Bronchial epithelial cell (primary cell): ENCODE measurements around the gene IL21. TPM values are rescaled to one million over a fixed set of nuclear protein-coding genes. Genes with fewer than 3 reads are reported as not detected.
"Not testable (repeated sequence)": the region's sequence is repeated elsewhere in the genome, so short reads cannot be mapped to it uniquely, and the experiment has no call there.

Experiments
- DNase-seq: peaks from one replicate; pipeline ENCODE4 v3.0.0-alpha.2; 2010; ENCODE audit warnings: low read depth
- FAIRE-seq: peaks from 2 replicates; lab custom pipeline; 2011; peaks lifted over from hg19 to GRCh38; lab: Jason Lieb, UNC
- H3K27me3 ChIP-seq: 2 replicates; pipeline ENCODE4 v1.5.1; 2011; ENCODE audit warnings: low read length; ENCODE audit not compliant: control insufficient read depth, insufficient read depth
- H3K36me3 ChIP-seq: 2 replicates; pipeline ENCODE4 v1.5.1; 2011; ENCODE audit warnings: low read length; ENCODE audit not compliant: control insufficient read depth, insufficient read depth
- H3K4me3 ChIP-seq: 2 replicates; pipeline ENCODE4 v1.5.1; 2011; ENCODE audit warnings: mild to moderate bottlenecking, low read depth, low read length, control low read depth
- CTCF ChIP-seq: IDR thresholded peaks from 2 replicates; pipeline ENCODE4 v1.5.1; 2011; ENCODE audit warnings: mild to moderate bottlenecking, moderate library complexity, low read length, control low read depth, inconsistent platforms; ENCODE audit not compliant: insufficient read depth, severe bottlenecking
- total RNA-seq: library from RNA; depleted of rRNA; stranded (reverse); fragments of >200 nt; gene quantifications from 2 replicates; pipeline ENCODE4 v1.2.1, GENCODE V29; 2014

The IL21 gene
- total RNA-seq, 1 donor from 2014 or later: not detected

GRCh38 chr4:122658377-122658776 lies 37.5 kb upstream of the IL21 start:
- Histone ChIP-seq H3K27me3 (no peaks in the 10 kb centered on the region), H3K36me3 (no peaks in the 10 kb centered on the region), H3K4me3 (no peak overlapping the region)
- no peak for FAIRE-seq
- DNase-seq: no peak
- no peak for TF ChIP-seq CTCF

- no peak for DNase-seq
- TF ChIP-seq CTCF: no peak
- H3K27me3 ChIP-seq: no peaks in the 10 kb centered on the region
- no peak overlapping the region for H3K4me3 ChIP-seq
- H3K36me3 ChIP-seq: no peaks in the 10 kb centered on the region
- FAIRE-seq: no peak
Measured at GRCh38 chr4:122657553-122657952, 36.7 kb upstream of the IL21 start.

GRCh38 chr4:122656583-122656982 lies 35.7 kb upstream of the IL21 start:
- FAIRE-seq, H3K36me3 ChIP-seq, H3K27me3 ChIP-seq, H3K4me3 ChIP-seq, DNase-seq: not testable (repeated sequence)

- no peaks in the 10 kb centered on the region for H3K36me3 ChIP-seq
- no peaks in the 10 kb centered on the region for H3K27me3 ChIP-seq
- FAIRE-seq: no peak
- no peak overlapping the region for H3K4me3 ChIP-seq
- peak; percentile 43 for TF ChIP-seq CTCF
- DNase-seq: peak; percentile 68
Measured at GRCh38 chr4:122652379-122652778, 31.5 kb upstream of the IL21 start.

DNA sequence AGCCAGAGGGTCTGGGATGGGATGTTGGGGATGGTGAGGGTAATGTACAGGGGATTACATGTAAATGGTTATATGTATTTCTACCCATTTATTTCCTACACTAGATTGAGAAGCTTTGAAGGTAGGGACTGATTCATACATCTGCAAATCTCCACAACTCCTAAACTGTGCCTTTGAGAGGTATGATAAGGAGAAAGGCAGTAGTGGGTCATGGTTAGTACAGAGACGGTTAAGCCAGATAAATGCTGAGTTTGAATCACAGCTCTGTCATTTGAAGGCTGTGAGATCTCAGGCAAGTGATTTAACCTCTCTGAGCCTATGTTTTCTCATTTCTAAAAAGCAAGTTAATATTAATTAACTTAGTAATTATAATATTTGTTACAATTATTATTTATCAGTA lies 29.3 kb upstream of the IL21 start:
- no peak for TF ChIP-seq CTCF
- no peak overlapping the region for H3K4me3 ChIP-seq
- H3K36me3 ChIP-seq: no peaks in the 10 kb centered on the region
- DNase-seq (no peak), FAIRE-seq (no peak)
- no peaks in the 10 kb centered on the region for H3K27me3 ChIP-seq

DNA sequence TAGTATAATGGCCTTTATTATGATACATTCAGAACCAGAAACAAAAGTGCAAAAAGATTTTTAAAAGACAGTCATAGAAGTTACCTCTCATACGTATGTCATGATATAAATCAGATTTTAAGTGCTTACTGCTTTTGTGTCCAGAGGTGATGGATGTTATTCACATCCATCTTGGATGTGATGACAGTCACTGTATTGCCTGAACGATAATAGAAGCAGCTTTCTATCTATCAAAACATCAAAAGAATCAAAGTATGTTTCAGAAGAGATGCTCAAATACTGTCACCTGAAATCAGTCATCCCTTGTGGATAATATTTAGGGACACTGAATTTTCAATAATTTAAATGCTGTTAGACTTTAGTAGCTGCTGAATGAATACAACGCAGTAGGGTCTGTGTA lies 26.8 kb upstream of the IL21 start:
- TF ChIP-seq CTCF: no peak
- no peak for FAIRE-seq
- H3K27me3 ChIP-seq: no peaks in the 10 kb centered on the region

More for the DNA sequence above, 26.8 kb upstream of the IL21 start:
- no peak overlapping the region for H3K4me3 ChIP-seq
- DNase-seq: no peak
- H3K36me3 ChIP-seq: no peaks in the 10 kb centered on the region
